Body of pancreas (tissue), 4 donors: ENCODE results near the gene VIP. TPM values are rescaled to one million over a fixed set of nuclear protein-coding genes. Genes with fewer than 3 reads are reported as not detected.
"Not testable (repeated sequence)": the region's sequence is repeated elsewhere in the genome, so short reads cannot be mapped to it uniquely, and the experiment has no call there.

Experiments
- ATAC-seq: fragments of 150-250 bp; one replicate; pipeline ENCODE4 v1.9.1; 2016
- DNase-seq, 4 donors: peaks; one replicate each; pipeline ENCODE4 v3.0.0-alpha.2; 2019
- H3K27ac ChIP-seq, 4 donors: fragments of 200-600 bp; sonication (generic); 1 replicate in 3 of 4; 2 replicates in 1 of 4; pipeline versions ENCODE4 v1.5.1 to v1.6.1; 2016 to 2019; ENCODE audit warnings: mild to moderate bottlenecking in 1 of 4, mixed read lengths in 1 of 4, moderate library complexity in 1 of 4
- H3K27me3 ChIP-seq, 2 donors: fragments of 200-600 bp; sonication (generic); one replicate each; pipeline ENCODE4 v1.6.0; 2016; ENCODE audit warnings: mild to moderate bottlenecking in 1 of 2
- H3K36me3 ChIP-seq, 2 donors: fragments of 200-600 bp; sonication (generic); replicated peaks in 1 of 2; 2 replicates each; pipeline ENCODE4 v1.5.1; 2016; ENCODE audit warnings: low read depth in 2 of 2; ENCODE audit not compliant: insufficient read depth in 1 of 2
- H3K4me1 ChIP-seq: fragments of 200-600 bp; sonication (generic); one replicate; pipeline ENCODE4 v1.6.0; 2016
- H3K4me3 ChIP-seq, 2 donors: fragments of 200-600 bp; sonication (generic); 1 replicate in 1 of 2; 2 replicates in 1 of 2; pipeline ENCODE4 v1.5.1; 2016 to 2019
- H3K9me3 ChIP-seq, 3 donors: fragments of 200-600 bp; sonication (generic); 1 replicate in 2 of 3; 2 replicates in 1 of 3; pipeline ENCODE4 v1.5.1; 2016
- POLR2A ChIP-seq, 3 donors: fragments of 450-650 bp; IDR thresholded peaks; one replicate each; pipeline ENCODE4 v1.6.1; 2016; ENCODE audit warnings: antibody characterized with exemption in 3 of 3, mild to moderate bottlenecking in 2 of 3
- WGBS, 2 donors: methylation state at CpG; one replicate each; pipeline ENCODE4 v1.1.5; 2017; 5-methylcytosine and 5-hydroxymethylcytosine counted together
- intact Hi-C: fragments of 100-400 bp; cut with DNase I; formaldehyde crosslinking; loops from one replicate; pipeline ENCODE4 v1.15.1; 2023
- total RNA-seq, 2 donors: library from RNA; depleted of rRNA; stranded (reverse); fragments of >200 nt; gene quantifications; one replicate each; pipeline ENCODE4 v1.1.0, GENCODE V29; 2016
- TF ChIP-seq, protein P1 (sequence below), 7 experiments: fragments of 450-650 bp in 4 of 7; fragments of 200-600 bp in 3 of 7; sonication (generic) in 3 of 7; IDR thresholded peaks; one replicate each; pipeline ENCODE4 v1.5.1; 2016 to 2019; ENCODE audit warnings: antibody characterized with exemption in 7 of 7

The VIP gene
- 10 to 100 TPM in 1 of 2 donors, not detected in 1; 16.6 TPM for total RNA-seq

DNA sequence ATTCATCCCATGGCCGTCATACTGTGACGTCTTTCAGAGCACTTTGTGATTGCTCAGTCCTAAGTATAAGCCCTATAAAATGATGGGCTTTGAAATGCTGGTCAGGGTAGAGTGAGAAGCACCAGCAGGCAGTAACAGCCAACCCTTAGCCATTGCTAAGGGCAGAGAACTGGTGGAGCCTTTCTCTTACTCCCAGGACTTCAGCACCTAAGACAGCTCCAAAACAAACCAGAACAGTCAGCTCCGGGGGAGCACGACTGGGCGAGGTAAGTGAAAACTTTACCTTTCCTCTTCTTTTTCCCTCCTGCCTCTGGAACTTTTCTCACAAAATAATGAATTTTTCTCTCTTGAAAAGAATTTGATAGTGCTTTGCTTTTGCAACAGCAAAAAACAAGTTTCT, at the start of gene VIP:
Gene VIP (plus strand): TSS at position 104 of the 400 bp plus-strand sequence. CDS start 1,381 bp downstream, outside the sequence.
- TF ChIP-seq POLR2A (IDR thresholded peaks at IDR 0.05): no peak
- TF ChIP-seq, protein P1, sequence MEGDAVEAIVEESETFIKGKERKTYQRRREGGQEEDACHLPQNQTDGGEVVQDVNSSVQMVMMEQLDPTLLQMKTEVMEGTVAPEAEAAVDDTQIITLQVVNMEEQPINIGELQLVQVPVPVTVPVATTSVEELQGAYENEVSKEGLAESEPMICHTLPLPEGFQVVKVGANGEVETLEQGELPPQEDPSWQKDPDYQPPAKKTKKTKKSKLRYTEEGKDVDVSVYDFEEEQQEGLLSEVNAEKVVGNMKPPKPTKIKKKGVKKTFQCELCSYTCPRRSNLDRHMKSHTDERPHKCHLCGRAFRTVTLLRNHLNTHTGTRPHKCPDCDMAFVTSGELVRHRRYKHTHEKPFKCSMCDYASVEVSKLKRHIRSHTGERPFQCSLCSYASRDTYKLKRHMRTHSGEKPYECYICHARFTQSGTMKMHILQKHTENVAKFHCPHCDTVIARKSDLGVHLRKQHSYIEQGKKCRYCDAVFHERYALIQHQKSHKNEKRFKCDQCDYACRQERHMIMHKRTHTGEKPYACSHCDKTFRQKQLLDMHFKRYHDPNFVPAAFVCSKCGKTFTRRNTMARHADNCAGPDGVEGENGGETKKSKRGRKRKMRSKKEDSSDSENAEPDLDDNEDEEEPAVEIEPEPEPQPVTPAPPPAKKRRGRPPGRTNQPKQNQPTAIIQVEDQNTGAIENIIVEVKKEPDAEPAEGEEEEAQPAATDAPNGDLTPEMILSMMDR (IDR thresholded peaks at IDR 0.05): no peak
- no peak within 1 kb of the TSS for H3K4me3 ChIP-seq
- DNase-seq (no peak), ATAC-seq (no peak)
- no peaks in the 10 kb centered on the region for H3K4me1 ChIP-seq
- H3K27ac ChIP-seq: no peak within 1 kb of the TSS
- WGBS, 2 donors: 6 to 8% methylated on average over 5 of the region's 5 CpGs
- no peaks in the 10 kb centered on the region for H3K9me3 ChIP-seq
- no peaks in the 10 kb centered on the region for H3K27me3 ChIP-seq
- no peaks in the 10 kb centered on the region for H3K36me3 ChIP-seq
- intact Hi-C loops: no loop called here

DNA sequence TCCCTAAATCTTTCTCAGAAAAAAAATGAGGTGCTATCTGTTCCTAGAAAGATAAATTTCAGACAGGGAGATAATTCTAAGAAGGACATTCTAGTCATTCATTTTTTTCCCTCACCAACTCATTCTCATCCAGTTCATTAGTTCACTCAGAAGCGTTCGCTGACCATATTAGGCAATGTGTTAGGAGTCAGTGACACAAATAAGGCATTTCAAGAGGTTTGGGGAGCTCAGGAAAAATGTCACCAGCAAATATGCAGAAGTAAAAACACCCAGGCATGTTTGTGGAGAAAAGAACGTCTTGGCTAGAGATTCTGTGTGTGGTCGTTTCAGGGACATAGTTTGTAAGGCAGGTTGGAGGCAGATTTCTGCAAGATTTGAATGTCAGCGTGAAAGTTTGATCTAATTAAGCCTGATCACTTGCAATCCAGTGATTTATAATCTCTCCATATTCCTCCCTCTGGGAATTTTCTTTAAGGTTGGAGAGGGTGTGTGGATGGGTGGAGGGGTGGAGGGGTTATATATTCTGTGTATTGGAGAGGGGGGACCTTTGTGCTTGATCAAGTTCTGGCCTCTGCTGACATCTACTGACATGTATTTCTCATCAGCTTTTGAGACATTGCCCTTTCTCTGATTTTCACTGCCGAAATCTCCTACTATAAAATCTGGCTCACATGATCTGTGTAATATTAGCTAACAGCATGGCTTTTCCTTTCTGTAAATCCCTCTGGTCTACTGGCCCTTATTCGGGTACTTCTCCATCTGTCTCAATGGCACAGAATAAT, 49.3 kb upstream of the VIP start:
- H3K9me3 ChIP-seq: no peaks in the 10 kb centered on the region
- 32 to 33% methylated on average over 7 of the region's 7 CpGs for WGBS, 2 donors
- TF ChIP-seq, protein P1 (IDR thresholded peaks at IDR 0.05): no peak
- TF ChIP-seq POLR2A (IDR thresholded peaks at IDR 0.05): no peak
- H3K4me3 ChIP-seq: no peak overlapping the region
- no peaks in the 10 kb centered on the region for H3K4me1 ChIP-seq
- H3K36me3 ChIP-seq: no peaks in the 10 kb centered on the region
- ATAC-seq (no peak), DNase-seq (no peak)
- intact Hi-C loops: no loop called here
- H3K27ac ChIP-seq: no peak overlapping the region
- H3K27me3 ChIP-seq: no peaks in the 10 kb centered on the region

DNA sequence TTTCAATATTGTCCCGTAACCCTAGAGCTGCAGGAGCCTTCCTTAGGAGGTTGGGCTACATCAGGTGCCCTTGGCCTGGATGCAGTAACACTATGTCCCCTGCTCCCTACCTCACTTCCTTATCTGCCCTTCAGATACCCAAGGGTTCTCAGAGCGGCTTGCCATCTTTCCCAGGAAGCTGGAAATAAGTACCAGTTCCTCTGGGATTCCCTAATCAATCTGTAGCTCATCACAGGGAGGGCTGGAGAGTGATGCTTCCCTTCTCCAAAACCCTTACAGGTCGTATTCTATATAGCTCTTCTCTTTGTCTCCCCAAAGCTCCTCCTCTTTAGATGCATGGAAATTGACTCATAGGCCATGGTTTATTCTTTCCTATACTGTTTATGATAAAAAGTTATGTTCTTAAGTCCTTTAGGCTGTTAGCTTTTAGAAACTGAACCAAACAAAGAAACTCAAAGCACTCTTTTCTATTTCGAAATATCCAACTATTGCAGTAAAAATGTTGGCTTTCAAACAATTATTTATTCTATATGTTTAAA, 48.7 kb upstream of the VIP start:
- TF ChIP-seq, protein P1 (IDR thresholded peaks at IDR 0.05): no peak
- TF ChIP-seq POLR2A (IDR thresholded peaks at IDR 0.05): no peak
- Histone ChIP-seq H3K27me3 (no peaks in the 10 kb centered on the region), H3K4me1 (no peaks in the 10 kb centered on the region), H3K27ac (no peak overlapping the region), H3K4me3 (no peak overlapping the region), H3K36me3 (no peaks in the 10 kb centered on the region), H3K9me3 (no peaks in the 10 kb centered on the region)
- WGBS, 2 donors: 40 to 42% methylated on average over 4 of the region's 4 CpGs
- intact Hi-C loops: no loop called here
- ATAC-seq (no peak), DNase-seq (no peak)

DNA sequence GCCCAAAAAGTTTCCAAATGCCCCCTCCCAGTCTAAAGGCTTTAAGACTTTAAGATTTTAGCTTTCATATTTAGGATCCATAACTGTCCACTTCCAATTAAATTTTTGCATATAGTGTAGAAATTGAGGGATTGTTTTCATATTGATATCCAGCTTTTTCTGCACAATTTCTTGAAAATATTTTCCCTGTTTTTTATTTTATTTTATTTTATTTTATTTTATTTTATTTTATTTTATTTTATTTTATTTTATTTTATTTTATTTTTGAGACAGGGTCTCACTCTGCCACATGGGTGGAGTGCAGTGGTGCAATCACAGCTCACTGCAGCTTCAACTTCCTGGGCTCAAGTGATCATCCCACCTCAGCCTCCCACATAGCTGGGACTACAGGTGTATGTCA, 46.8 kb upstream of the VIP start:
- H3K27ac ChIP-seq, DNase-seq, H3K9me3 ChIP-seq, H3K27me3 ChIP-seq, H3K36me3 ChIP-seq, intact Hi-C loops, H3K4me3 ChIP-seq, H3K4me1 ChIP-seq, ATAC-seq: not testable (repeated sequence)

DNA sequence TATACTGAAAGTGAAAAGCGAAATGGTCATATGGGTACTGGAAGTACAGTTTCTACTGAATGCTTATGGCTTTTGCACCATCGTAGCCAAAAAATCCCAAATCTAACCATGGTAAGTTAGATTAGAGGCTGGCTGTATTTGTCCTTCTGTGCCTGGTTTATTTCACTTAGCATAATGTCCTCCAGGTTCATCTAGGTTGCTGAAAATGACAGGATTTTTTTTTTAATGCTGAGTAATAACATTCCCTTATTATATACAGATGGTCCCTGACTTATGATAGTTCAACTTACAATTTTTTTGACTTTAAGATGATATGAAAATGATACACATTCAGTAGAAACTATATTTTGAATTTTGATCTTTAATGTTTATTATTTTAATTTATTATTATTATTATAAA, 45.3 kb upstream of the VIP start:
- no peaks in the 10 kb centered on the region for H3K9me3 ChIP-seq

More for the DNA sequence above, 45.3 kb upstream of the VIP start:
- DNase-seq (no peak), ATAC-seq (no peak)
- H3K4me1 ChIP-seq: no peaks in the 10 kb centered on the region
- no peak overlapping the region for H3K27ac ChIP-seq
- intact Hi-C loops: no loop called here
- H3K4me3 ChIP-seq: no peak overlapping the region
- 56 to 68% methylated on average over 2 of the region's 2 CpGs for WGBS, 2 donors
- H3K36me3 ChIP-seq: no peaks in the 10 kb centered on the region
- no peaks in the 10 kb centered on the region for H3K27me3 ChIP-seq
- TF ChIP-seq POLR2A (IDR thresholded peaks at IDR 0.05): no peak
- TF ChIP-seq, protein P1 (IDR thresholded peaks at IDR 0.05): no peak
